Stomach (tissue), 4 donors: ENCODE data around the gene CCDC38.
"Not testable (repeated sequence)": the region's sequence is repeated elsewhere in the genome, so short reads cannot be mapped to it uniquely, and the experiment has no call there.

Source experiments
- CTCF ChIP-seq, 7 experiments: fragments of 450-650 bp in 4 of 7; fragments of 200-600 bp in 3 of 7; sonication (generic) in 3 of 7; IDR thresholded peaks; one replicate each; pipeline ENCODE4 v1.5.1; 2016 to 2019; ENCODE audit warnings: antibody characterized with exemption in 7 of 7, control low read depth in 2 of 7, mild to moderate bottlenecking in 1 of 7
- EP300 ChIP-seq: sonication (generic); formaldehyde crosslinking; IDR thresholded peaks from one replicate; pipeline ENCODE4 v1.6.1; 2017; ENCODE audit warnings: antibody characterized with exemption
- POLR2A ChIP-seq, 4 donors: fragments of 450-650 bp; IDR thresholded peaks; one replicate each; pipeline ENCODE4 v1.6.1; 2016; ENCODE audit warnings: antibody characterized with exemption in 4 of 4, control low read depth in 2 of 4, mild to moderate bottlenecking in 1 of 4, moderate library complexity in 1 of 4
- POLR2AphosphoS5 ChIP-seq, 3 donors: sonication (generic); formaldehyde crosslinking; IDR thresholded peaks; one replicate each; pipeline ENCODE4 v1.6.1; 2016; ENCODE audit warnings: antibody characterized with exemption in 3 of 3

GRCh38 chr12:95969116-95969515 is 26.7 kb upstream of the CCDC38 start:
- TF ChIP-seq CTCF (IDR thresholded peaks at IDR 0.05); POLR2A (IDR thresholded peaks at IDR 0.05); POLR2AphosphoS5 (IDR thresholded peaks at IDR 0.05); EP300: not testable (repeated sequence)
